A549 (cell line): ENCODE data around the gene NTM. TPM values are rescaled to one million over a fixed set of nuclear protein-coding genes. Genes with fewer than 3 reads are reported as not detected.
A peak's percentile ranks its signal among the peaks of the same experiment; 100 is the strongest.

Experiments
- ATAC-seq, 2 experiments: fragments of 200-7000 bp in 1 of 2; fragments of >200 bp in 1 of 2; cut with Nextera tagmentation in 1 of 2; cut with Tn5 transposase in 1 of 2; 3 replicates each; pipeline versions ENCODE4 v1.8.0 to v1.9.1; 2018 to 2020; ENCODE audit warnings: mild to moderate bottlenecking in 1 of 2, moderate library complexity in 1 of 2
- CTCF ChIA-PET: fragments of 300-600 bp; sonication (Branson Sonifier 250); formaldehyde crosslinking; extraction: SDS; loops from one replicate; lab custom pipeline; 2021; ENCODE audit warnings: antibody characterized with exemption, inconsistent platforms; lab: Yijun Ruan, JAX
- POLR2A ChIA-PET: fragments of 350-600 bp; formaldehyde crosslinking; extraction: SDS; loops from one replicate; lab custom pipeline; 2021; ENCODE audit warnings: antibody characterized with exemption, inconsistent platforms; lab: Yijun Ruan, JAX
- DNase-seq, 2 experiments: peaks; one replicate each; pipeline versions ENCODE4 v3.0.0 to v3.0.0-alpha.2; 2011 to 2016; ENCODE audit warnings: low read depth in 1 of 2, low spot score in 1 of 2
- FAIRE-seq: peaks from 2 replicates; lab custom pipeline; 2011; peaks lifted over from hg19 to GRCh38; lab: Jason Lieb, UNC
- H3K27ac ChIP-seq, 2 experiments: fragments of >200 bp; sonication (Bioruptor Twin); formaldehyde crosslinking; 3 replicates each; pipeline ENCODE4 v1.5.1; 2016 to 2017
- H3K4me1 ChIP-seq: fragments of >200 bp; sonication (Bioruptor Twin); formaldehyde crosslinking; 3 replicates; pipeline ENCODE4 v1.6.1; 2016
- H3K4me2 ChIP-seq: fragments of >200 bp; sonication (Bioruptor Twin); formaldehyde crosslinking; 3 replicates; pipeline ENCODE4 v1.6.1; 2016
- H3K4me3 ChIP-seq: fragments of >200 bp; sonication (Bioruptor Twin); formaldehyde crosslinking; 3 replicates; pipeline ENCODE4 v1.5.1; 2016
- H3K9me3 ChIP-seq: fragments of >200 bp; sonication (Bioruptor Twin); formaldehyde crosslinking; 3 replicates; pipeline ENCODE4 v1.6.1; 2016
- BHLHE40 ChIP-seq: IDR thresholded peaks from 2 replicates; pipeline ENCODE4 v1.6.1; 2012; ENCODE audit warnings: low read depth, low read length, inconsistent platforms
- CEBPB ChIP-seq, 2 experiments: fragments of >200 bp in 1 of 2; sonication (Bioruptor Twin) in 1 of 2; formaldehyde crosslinking in 1 of 2; IDR thresholded peaks; 2 replicates each; pipeline ENCODE4 v1.6.1; 2012 to 2016
- CHD2 ChIP-seq: fragments of 150-350 bp; IDR thresholded peaks from 2 replicates; pipeline ENCODE4 v1.6.1; 2014; ENCODE audit warnings: low read length; ENCODE audit not compliant: partially characterized antibody
- CHD4 ChIP-seq: fragments of 200-600 bp; sonication (generic); IDR thresholded peaks from 2 replicates; pipeline ENCODE4 v1.6.1; 2016; ENCODE audit warnings: antibody characterized with exemption, mild to moderate bottlenecking, borderline replicate concordance
- EHMT2 ChIP-seq: fragments of 200-600 bp; sonication (generic); IDR thresholded peaks from 2 replicates; pipeline ENCODE4 v1.6.1; 2016; ENCODE audit warnings: antibody characterized with exemption, low read depth, mild to moderate bottlenecking, moderate library complexity
- FOSL2 ChIP-seq, 2 experiments: fragments of 450-650 bp in 1 of 2; fragments of >200 bp in 1 of 2; sonication (Bioruptor Twin) in 1 of 2; formaldehyde crosslinking; IDR thresholded peaks; 2 replicates each; pipeline versions ENCODE4 v1.5.0 to v1.6.1; 2016 to 2020; ENCODE audit warnings: mild to moderate bottlenecking in 1 of 2, moderate library complexity in 1 of 2
- FOXS1 ChIP-seq: fragments of 250-450 bp; sonication (Bioruptor Pico); IDR thresholded peaks from 2 replicates; pipeline ENCODE4 v1.5.0; 2020; ENCODE audit warnings: mild to moderate bottlenecking, moderate library complexity
- HEYL ChIP-seq: fragments of 250-450 bp; sonication (Bioruptor Pico); IDR thresholded peaks from 2 replicates; pipeline ENCODE4 v1.8.0; 2021; ENCODE audit warnings: mild to moderate bottlenecking, moderate library complexity
- HOXB13 ChIP-seq: fragments of 250-450 bp; sonication (Bioruptor Pico); IDR thresholded peaks from 2 replicates; pipeline ENCODE4 v1.5.0; 2020; ENCODE audit warnings: low read depth, mild to moderate bottlenecking, moderate library complexity
- HOXB5 ChIP-seq: fragments of 250-450 bp; sonication (Bioruptor Pico); IDR thresholded peaks from 2 replicates; pipeline ENCODE4 v1.5.0; 2020; ENCODE audit warnings: mild to moderate bottlenecking, moderate library complexity
- KDM5A ChIP-seq: fragments of 200-600 bp; sonication (generic); IDR thresholded peaks from 2 replicates; pipeline ENCODE4 v1.6.1; 2016; ENCODE audit warnings: antibody characterized with exemption, mild to moderate bottlenecking
- MAFK ChIP-seq: fragments of 450-650 bp; IDR thresholded peaks from 2 replicates; pipeline ENCODE4 v1.6.1; 2014; ENCODE audit not compliant: partially characterized antibody
- NPAS2 ChIP-seq: fragments of 250-450 bp; sonication (Bioruptor Pico); IDR thresholded peaks from 2 replicates; pipeline ENCODE4 v1.8.0; 2022; ENCODE audit warnings: mild to moderate bottlenecking, moderate library complexity, borderline replicate concordance
- PHF8 ChIP-seq: fragments of 200-600 bp; sonication (generic); IDR thresholded peaks from 2 replicates; pipeline ENCODE4 v1.6.1; 2016; ENCODE audit warnings: low read depth, mild to moderate bottlenecking, antibody characterized with exemption, moderate library complexity, borderline replicate concordance
- POLR2A ChIP-seq: IDR thresholded peaks from 2 replicates; pipeline ENCODE4 v1.6.1; 2012; ENCODE audit warnings: mild to moderate bottlenecking, low read length
- POLR2AphosphoS2 ChIP-seq: conservative IDR thresholded peaks from 2 replicates; pipeline ENCODE4 v1.6.1; 2012; ENCODE audit warnings: low read length, improper control_type of control experiment, inconsistent platforms
- RCOR1 ChIP-seq: fragments of 150-350 bp; IDR thresholded peaks from 2 replicates; pipeline ENCODE4 v1.6.1; 2014; ENCODE audit warnings: antibody characterized with exemption, low read length, low read depth
- RNF2 ChIP-seq: fragments of 200-600 bp; sonication (generic); IDR thresholded peaks from 2 replicates; pipeline ENCODE4 v1.6.1; 2016; ENCODE audit warnings: low read depth, mild to moderate bottlenecking, antibody characterized with exemption, moderate library complexity, borderline replicate concordance
- TP53 ChIP-seq: fragments of 250-450 bp; sonication (Bioruptor Pico); IDR thresholded peaks from 2 replicates; pipeline ENCODE4 v1.5.0; 2021; ENCODE audit warnings: mild to moderate bottlenecking, moderate library complexity
- ZFP36 ChIP-seq: fragments of 450-650 bp; IDR thresholded peaks from 2 replicates; pipeline ENCODE4 v1.6.1; 2014; ENCODE audit warnings: borderline replicate concordance; ENCODE audit not compliant: partially characterized antibody
- ZNF302 ChIP-seq: fragments of 250-450 bp; sonication (Bioruptor Pico); IDR thresholded peaks from 2 replicates; pipeline ENCODE4 v1.9.0; 2021; ENCODE audit warnings: inconsistent platforms, mild to moderate bottlenecking, moderate library complexity
- ZSCAN20 ChIP-seq: fragments of 250-450 bp; sonication (Bioruptor Pico); IDR thresholded peaks from 2 replicates; pipeline ENCODE4 v1.8.0; 2022; ENCODE audit warnings: mild to moderate bottlenecking, moderate library complexity
- WGBS: methylation state at CpG from one replicate; pipeline ENCODE4 v1.1.6; 2017; ENCODE audit errors: missing lambda C conversion rate; 5-methylcytosine and 5-hydroxymethylcytosine counted together
- polyA plus RNA-seq, 4 experiments: library from polyadenylated mRNA; depleted of rRNA in 3 of 4; stranded (reverse); fragments of >200 nt; fragmentation: RNase III in 1 of 4; extraction: RNeasy Plus Mini Kit Qiagen cat#74134 plus additional on column Dnase treatment in 1 of 4; gene quantifications; 2 replicates in 3 of 4; 3 replicates in 1 of 4; pipeline ENCODE4 v1.2.3, GENCODE V29; 2011 to 2017
- TF ChIP-seq, protein P1 (sequence below): fragments of 450-650 bp; IDR thresholded peaks from 2 replicates; pipeline ENCODE4 v1.6.1; 2014; ENCODE audit warnings: antibody characterized with exemption

NTM gene
- polyA plus RNA-seq, 2 of the 4 experiments (the other 2 are of a cell fraction), result not detected

DNA sequence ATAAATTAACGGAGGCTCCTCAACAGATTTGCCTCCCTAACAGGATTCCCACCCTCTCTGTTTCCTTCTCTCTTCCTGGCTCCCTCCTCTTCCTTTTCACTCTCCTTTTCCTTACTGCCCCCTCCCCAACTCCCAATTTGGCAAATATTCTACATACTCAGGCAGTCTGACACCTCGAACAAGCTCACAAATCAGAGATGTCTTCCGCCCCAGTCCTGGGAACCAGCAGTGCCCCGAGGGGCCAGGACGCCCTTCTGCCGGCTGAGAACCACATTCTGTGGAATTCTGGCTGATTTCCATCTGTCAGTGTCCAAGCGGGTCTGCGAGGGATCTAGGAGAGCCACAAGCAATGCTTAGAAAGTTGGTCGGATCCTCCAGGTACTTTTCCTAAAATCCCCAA lies 94.0 kb downstream of the NTM start:
- CTCF ChIA-PET, result no interaction called here
- Histone ChIP-seq H3K9me3 (no peaks in the 10 kb centered on the region), H3K4me2 (no peak overlapping the region), H3K4me1 (no peaks in the 10 kb centered on the region), H3K4me3 (no peak overlapping the region), H3K27ac (no peak overlapping the region)
- 40% methylated on average over 8 of the region's 9 CpGs for WGBS
- no peak for FAIRE-seq
- DNase-seq, result no peak
- ATAC-seq, result no peak
- POLR2A ChIA-PET, result no interaction called here
- TF ChIP-seq RNF2, result no peak
- no peak for TF ChIP-seq EHMT2
- no peak for TF ChIP-seq ZFP36
- no peak for TF ChIP-seq HEYL
- TF ChIP-seq ZSCAN20 (CRISPR knock-in tag), result no peak
- TF ChIP-seq, protein P1, sequence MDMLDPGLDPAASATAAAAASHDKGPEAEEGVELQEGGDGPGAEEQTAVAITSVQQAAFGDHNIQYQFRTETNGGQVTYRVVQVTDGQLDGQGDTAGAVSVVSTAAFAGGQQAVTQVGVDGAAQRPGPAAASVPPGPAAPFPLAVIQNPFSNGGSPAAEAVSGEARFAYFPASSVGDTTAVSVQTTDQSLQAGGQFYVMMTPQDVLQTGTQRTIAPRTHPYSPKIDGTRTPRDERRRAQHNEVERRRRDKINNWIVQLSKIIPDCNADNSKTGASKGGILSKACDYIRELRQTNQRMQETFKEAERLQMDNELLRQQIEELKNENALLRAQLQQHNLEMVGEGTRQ, result no peak
- TF ChIP-seq CHD4, result no peak

DNA sequence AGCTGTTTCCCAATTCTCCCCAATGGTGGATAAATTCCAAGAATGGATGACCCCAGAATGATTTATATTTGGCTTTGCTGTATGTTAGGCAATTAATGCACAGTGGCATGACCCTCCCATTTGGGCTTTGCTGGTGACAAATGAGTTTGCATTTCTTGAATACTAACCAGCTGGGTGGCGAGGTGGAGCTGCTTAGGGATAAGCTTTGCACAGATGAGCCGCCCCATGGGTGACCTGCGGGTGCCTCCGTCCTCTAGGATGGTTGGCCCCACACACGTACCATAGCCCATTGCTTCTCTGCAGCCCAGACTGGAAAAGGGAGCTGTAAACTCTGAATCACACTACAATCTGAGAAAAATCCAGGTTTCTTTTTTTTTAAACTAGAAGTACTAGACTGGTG lies 94.6 kb downstream of the NTM start:
- DNase-seq (no peak), FAIRE-seq (no peak), ATAC-seq (no peak)
- Histone ChIP-seq H3K27ac (no peak overlapping the region), H3K9me3 (no peaks in the 10 kb centered on the region), H3K4me3 (no peak overlapping the region), H3K4me1 (no peaks in the 10 kb centered on the region), H3K4me2 (no peak overlapping the region)
- ChIA-PET POLR2A (no interaction called here), CTCF (interaction anchor here (1.5 kb wide), 1 partner anchor 57 kb away, joined by 3 read pairs; no protein-coding TSS in a partner anchor)
- 10% methylated on average over 5 of the region's 5 CpGs for WGBS
- TF ChIP-seq RCOR1 (no peak), HOXB13 (no peak), POLR2AphosphoS2 (no peak), CHD2 (no peak), PHF8 (no peak), EHMT2 (no peak)

DNA sequence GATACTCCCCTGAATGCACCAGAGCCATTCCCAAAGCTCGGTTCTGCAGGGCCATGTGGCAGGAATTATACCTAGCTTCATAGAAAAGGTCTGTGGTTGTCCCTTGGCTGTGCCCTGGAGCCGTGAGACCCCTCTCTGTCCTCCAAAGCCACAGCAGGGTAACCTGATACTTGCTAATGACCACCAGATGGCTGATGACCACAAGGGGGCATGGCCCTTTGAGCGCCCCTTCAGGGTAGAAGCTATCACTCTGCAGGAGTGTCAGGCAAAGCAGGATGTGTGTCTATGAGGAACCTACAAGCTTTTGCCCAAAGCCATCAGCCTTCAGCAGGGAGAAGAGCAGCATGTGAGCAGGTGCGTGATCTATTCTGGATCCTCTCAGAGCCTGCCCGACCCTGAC lies 95.3 kb downstream of the NTM start:
- no peaks in the 10 kb centered on the region for H3K9me3 ChIP-seq
- H3K4me3 ChIP-seq, result no peak overlapping the region
- H3K4me2 ChIP-seq, result no peak overlapping the region
- FAIRE-seq (no peak), ATAC-seq (0 out of 6 replicates have a peak, but pooled peaks of 1 of the 2 experiments have one; percentile 30), DNase-seq (no peak)
- no peaks in the 10 kb centered on the region for H3K4me1 ChIP-seq
- no peak for TF ChIP-seq MAFK
- TF ChIP-seq CHD2, result no peak
- TF ChIP-seq POLR2A, result no peak
- no peak for TF ChIP-seq TP53
- no peak for TF ChIP-seq HOXB13
- no peak for TF ChIP-seq POLR2AphosphoS2
- TF ChIP-seq CEBPB (IDR thresholded peaks at IDR 0.05), result no peak
- no peak for TF ChIP-seq BHLHE40
- no peak for TF ChIP-seq FOXS1 (CRISPR knock-in tag)
- no peak for TF ChIP-seq FOSL2 (IDR thresholded peaks at IDR 0.05)
- TF ChIP-seq FOSL2 (CRISPR knock-in tag; IDR thresholded peaks at IDR 0.05), result no peak
- TF ChIP-seq HEYL, result no peak
- TF ChIP-seq ZNF302 (CRISPR knock-in tag), result no peak
- TF ChIP-seq HOXB5 (CRISPR knock-in tag), result no peak
- TF ChIP-seq KDM5A, result no peak
- TF ChIP-seq EHMT2, result no peak
- no peak for TF ChIP-seq NPAS2
- CTCF ChIA-PET, result interaction anchor here (1.5 kb wide), 1 partner anchor 57 kb away, joined by 3 read pairs; no protein-coding TSS in a partner anchor
- 17% methylated on average over 3 of the region's 5 CpGs for WGBS
- POLR2A ChIA-PET, result no interaction called here
- no peak overlapping the region for H3K27ac ChIP-seq
